ENCODE data around the gene P4HTM. TPM values are rescaled to one million over a fixed set of nuclear protein-coding genes. Genes with fewer than 3 reads are reported as not detected.
A peak's percentile ranks its signal among the peaks of the same experiment; 100 is the strongest.

The P4HTM gene
- total and polyA plus RNA-seq, 2 donors (not counting 1 experiment from before 2014, with no cell fraction given), result 48.5 to 70.6 TPM

- TF ChIP-seq EZH2 (IDR thresholded peaks at IDR 0.05; ENCODE audit: borderline replicate concordance, insufficient read depth, low read depth, low read length, poor library complexity, severe bottlenecking) (no peak), CTCF (IDR thresholded peaks at IDR 0.05) (no peak)
- H3K27me3 ChIP-seq (replicated peaks in 1 of 4; ENCODE audit: control extremely low read depth in 1 of 4, control insufficient read depth in 3 of 4, insufficient read depth in 4 of 4, low read length in 3 of 4), result no peaks in the 10 kb centered on the region
- H3K9ac ChIP-seq (ENCODE audit: low read length), result peak within 1 kb of the TSS; percentile 82
- peaks cover 26% of the 10 kb centered on the region for H4K20me1 ChIP-seq (ENCODE audit: control insufficient read depth, insufficient read depth, low read length, poor library complexity, severe bottlenecking)
- H3K4me2 ChIP-seq (replicated peaks; ENCODE audit: low read depth, low read length, poor library complexity, severe bottlenecking), result peak within 1 kb of the TSS; percentile 91
- WGBS (ENCODE audit: insufficient coverage), result under 1% methylated on average over 85 of the region's 85 CpGs
- ChIA-PET CTCF (interaction anchor here (1.2 to 2.2 kb wide), 6 partner anchors 9 to 31 kb away, joined by 4 to 13 read pairs (median 6); partner anchors contain the start of genes IMPDH2, P4HTM and WDR6), POLR2A (interaction anchor here (0.6 to 6.4 kb wide), 7 partner anchors 8 to 1071 kb away, joined by 3 to 116 read pairs (median 4); partner anchors contain the start of genes IMPDH2, QRICH1, RBM5 and USP19)
- H3K27me3 Mint-ChIP-seq, result no peaks in the 10 kb centered on the region
- peaks cover 1 to 32% of the 10 kb centered on the region in 2 experiments for H3K36me3 ChIP-seq (replicated peaks in 1 of 2; ENCODE audit: control extremely low read depth in 1 of 2, control insufficient read depth in 1 of 2, extremely low read depth in 1 of 2, insufficient read depth in 2 of 2, low read length in 1 of 2)
- peak within 1 kb of the TSS; percentile 70 to 89 (median 82) for H3K4me3 ChIP-seq (ENCODE audit: control extremely low read depth in 1 of 5, extremely low read depth in 1 of 5, insufficient read depth in 1 of 5, low read depth in 2 of 5, low read length in 4 of 5)
- ATAC-seq (ENCODE audit: low read depth) (no peak), DNase-seq (peak; percentile 79)
- peak within 1 kb of the TSS; percentile 87 for H2AFZ ChIP-seq (ENCODE audit: insufficient read depth, low read depth, low read length, poor library complexity, severe bottlenecking)
- H3K27ac ChIP-seq (ENCODE audit: low read length in 2 of 2), result peak within 1 kb of the TSS; percentile 37 to 73
- H3K79me2 ChIP-seq (ENCODE audit: control insufficient read depth, insufficient read depth, low read length), result peaks cover 41% of the 10 kb centered on the region
- intact Hi-C loops (cut with micrococcal nuclease), result no loop called here
- H3K4me1 ChIP-seq (ENCODE audit: control insufficient read depth in 2 of 2, insufficient read depth in 2 of 2, low read length in 2 of 2), result peaks cover 32 to 41% of the 10 kb centered on the region in 2 donors
- H3K4me1 Mint-ChIP-seq, result peaks cover 51% of the 10 kb centered on the region
- peak within 1 kb of the TSS; percentile 94 for H3K27ac Mint-ChIP-seq
- H3K9me3 ChIP-seq (ENCODE audit: control extremely low read depth in 1 of 3, control insufficient read depth in 2 of 3, insufficient read depth in 1 of 3, low read length in 2 of 3), result no peaks in the 10 kb centered on the region
- H3K9me3 Mint-ChIP-seq (ENCODE audit: insufficient read depth), result no peaks in the 10 kb centered on the region
- H3K4me3 Mint-ChIP-seq, result peak within 1 kb of the TSS; percentile 96
Measured at GRCh38 chr3:49017971-49018706, 28.1 kb downstream of the P4HTM start, which contains the start of gene DALRD3. Gene DALRD3, minus strand, starts transcription at chr3:49018580. Its CDS starts 16 bp downstream, at chr3:49018564.

DNA sequence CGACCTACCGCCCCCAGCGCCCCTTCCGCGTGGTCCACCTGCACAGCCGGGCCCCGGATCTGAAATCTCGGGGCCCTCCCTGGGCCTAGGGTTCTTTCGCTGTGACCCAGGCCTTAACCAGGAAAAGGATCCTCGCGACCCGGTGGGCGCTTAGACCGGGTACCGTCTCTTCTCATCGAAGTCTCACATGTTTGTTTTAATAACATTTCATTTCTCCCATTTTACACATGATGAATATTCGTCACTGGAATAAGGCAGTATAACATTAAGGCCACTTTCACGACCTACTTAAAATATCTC, 28.6 kb downstream of the P4HTM start:
- peak overlapping the region; percentile 37 to 73 for H3K27ac ChIP-seq (ENCODE audit: low read length in 2 of 2)
- TF ChIP-seq CTCF (IDR thresholded peaks at IDR 0.05), result no peak
- no peak for TF ChIP-seq EZH2 (IDR thresholded peaks at IDR 0.05; ENCODE audit: borderline replicate concordance, insufficient read depth, low read depth, low read length, poor library complexity, severe bottlenecking)
- H3K36me3 ChIP-seq (replicated peaks in 1 of 2; ENCODE audit: control extremely low read depth in 1 of 2, control insufficient read depth in 1 of 2, extremely low read depth in 1 of 2, insufficient read depth in 2 of 2, low read length in 1 of 2), result peaks cover 1 to 29% of the 10 kb centered on the region in 2 experiments
- peaks cover 33 to 44% of the 10 kb centered on the region in 2 donors for H3K4me1 ChIP-seq (ENCODE audit: control insufficient read depth in 2 of 2, insufficient read depth in 2 of 2, low read length in 2 of 2)
- Mint-ChIP-seq H3K9me3 (ENCODE audit: insufficient read depth) (no peaks in the 10 kb centered on the region), H3K4me3 (peak overlapping the region; percentile 93), H3K27me3 (no peaks in the 10 kb centered on the region), H3K4me1 (peaks cover 51% of the 10 kb centered on the region), H3K27ac (peak overlapping the region; percentile 94)
- peaks cover 36% of the 10 kb centered on the region for H3K79me2 ChIP-seq (ENCODE audit: control insufficient read depth, insufficient read depth, low read length)
- H3K9ac ChIP-seq (ENCODE audit: low read length), result peak overlapping the region; percentile 82
- peak overlapping the region; percentile 70 to 89 (median 82) for H3K4me3 ChIP-seq (ENCODE audit: control extremely low read depth in 1 of 5, extremely low read depth in 1 of 5, insufficient read depth in 1 of 5, low read depth in 2 of 5, low read length in 4 of 5)
- H3K27me3 ChIP-seq (replicated peaks in 1 of 4; ENCODE audit: control extremely low read depth in 1 of 4, control insufficient read depth in 3 of 4, insufficient read depth in 4 of 4, low read length in 3 of 4), result no peaks in the 10 kb centered on the region
- ATAC-seq (ENCODE audit: low read depth) (no peak), DNase-seq (no peak)
- ChIA-PET CTCF (interaction anchor here (1.8 to 2.2 kb wide), 3 partner anchors 10 to 11 kb away, joined by 4 to 13 read pairs (median 5); partner anchors contain the start of genes IMPDH2 and WDR6), POLR2A (interaction anchor here (1.4 to 6.4 kb wide), 4 partner anchors 7 to 102 kb away, joined by 4 to 116 read pairs (median 4); partner anchors contain the start of genes IMPDH2, USP19 and WDR6)
- peaks cover 22% of the 10 kb centered on the region for H4K20me1 ChIP-seq (ENCODE audit: control insufficient read depth, insufficient read depth, low read length, poor library complexity, severe bottlenecking)
- intact Hi-C loops (cut with micrococcal nuclease), result no loop called here
- under 1% methylated on average over 9 of the region's 18 CpGs for WGBS (ENCODE audit: insufficient coverage)
- H2AFZ ChIP-seq (ENCODE audit: insufficient read depth, low read depth, low read length, poor library complexity, severe bottlenecking), result peak overlapping the region; percentile 87
- no peaks in the 10 kb centered on the region for H3K9me3 ChIP-seq (ENCODE audit: control extremely low read depth in 1 of 3, control insufficient read depth in 2 of 3, insufficient read depth in 1 of 3, low read length in 2 of 3)
- H3K4me2 ChIP-seq (replicated peaks; ENCODE audit: low read depth, low read length, poor library complexity, severe bottlenecking), result peak overlapping the region; percentile 91

Measured in B cell (primary cell).